ENCODE results near the gene RPS27.
A peak's percentile ranks its signal among the peaks of the same experiment; 100 is the strongest.

The RPS27 gene

GRCh38 chr1:153953859-153954365 is 36.6 kb upstream of the RPS27 start:
- H3K36me3 ChIP-seq (replicated peaks in 1 of 2; ENCODE audit: control insufficient read depth in 2 of 2, insufficient read depth in 2 of 2, low read length in 2 of 2): peaks cover 20 to 57% of the 10 kb centered on the region in 2 donors

GRCh38 chr1:153954826-153955225 is 35.7 kb upstream of the RPS27 start:
- no peak overlapping the region for H3K23ac ChIP-seq (ENCODE audit: low read depth, low read length, poor library complexity)
- no CpG with 5 or more reads among the region's 10 CpGs for WGBS, 2 donors (ENCODE audit: extremely low coverage in 2 of 2, insufficient read length in 2 of 2, insufficient replicate concordance in 1 of 2)
- no peak overlapping the region for H3K4me3 ChIP-seq (ENCODE audit: low read length in 2 of 2)
- no peak for DNase-seq (ENCODE audit: low spot score)
- H3K9me3 ChIP-seq (replicated peaks in 1 of 2; ENCODE audit: control insufficient read depth in 2 of 2, insufficient read depth in 1 of 2, low read depth in 1 of 2, low read length in 2 of 2): no peaks in the 10 kb centered on the region
- H3K27ac ChIP-seq (replicated peaks; ENCODE audit: low read length): no peak overlapping the region
- no peak overlapping the region for H2AK5ac ChIP-seq (ENCODE audit: low read depth, low read length)
- no peak overlapping the region for H3K4me2 ChIP-seq (ENCODE audit: insufficient read depth, low read length, poor library complexity, severe bottlenecking)
- no peak overlapping the region for H3K14ac ChIP-seq (ENCODE audit: low read length)
- H3K4me1 ChIP-seq (ENCODE audit: control insufficient read depth in 2 of 2, insufficient read depth in 1 of 2, low read depth in 1 of 2, low read length in 2 of 2): peaks cover 9 to 13% of the 10 kb centered on the region in 2 donors
- no peak overlapping the region for H4K91ac ChIP-seq (ENCODE audit: low read depth, low read length, poor library complexity)
- H2BK12ac ChIP-seq (ENCODE audit: low read length): no peak overlapping the region
- H3K18ac ChIP-seq (ENCODE audit: low read length): no peak overlapping the region
- H2BK120ac ChIP-seq (ENCODE audit: low read depth, low read length): no peak overlapping the region
- no peak overlapping the region for H2BK5ac ChIP-seq (ENCODE audit: low read length)
- H3K9ac ChIP-seq (ENCODE audit: low read depth, low read length, poor library complexity): no peak overlapping the region
- peaks cover 21 to 58% of the 10 kb centered on the region in 2 donors for H3K36me3 ChIP-seq (replicated peaks in 1 of 2; ENCODE audit: control insufficient read depth in 2 of 2, insufficient read depth in 2 of 2, low read length in 2 of 2)
- H2BK15ac ChIP-seq (ENCODE audit: low read length): no peak overlapping the region
- H4K8ac ChIP-seq (ENCODE audit: low read depth, low read length): no peak overlapping the region
- H2AFZ ChIP-seq (ENCODE audit: low read length): no peak overlapping the region
- no peaks in the 10 kb centered on the region for H3K27me3 ChIP-seq (ENCODE audit: control insufficient read depth in 3 of 3, insufficient read depth in 3 of 3, low read depth in 1 of 3, low read length in 3 of 3)
- H3K79me1 ChIP-seq (ENCODE audit: low read depth, low read length): peaks cover 10% of the 10 kb centered on the region
- no peak overlapping the region for H3K4ac ChIP-seq (ENCODE audit: low read length)

More at GRCh38 chr1:153953859-153954365, 36.6 kb upstream of the RPS27 start:
- Histone ChIP-seq H3K18ac (ENCODE audit: low read length) (no peak overlapping the region), H3K14ac (ENCODE audit: low read length) (no peak overlapping the region), H4K91ac (ENCODE audit: low read depth, low read length, poor library complexity) (no peak overlapping the region), H3K79me1 (ENCODE audit: low read depth, low read length) (peaks cover 10% of the 10 kb centered on the region), H3K4me2 (ENCODE audit: insufficient read depth, low read length, poor library complexity, severe bottlenecking) (no peak overlapping the region), H2BK15ac (ENCODE audit: low read length) (no peak overlapping the region), H3K9ac (ENCODE audit: low read depth, low read length, poor library complexity) (no peak overlapping the region), H3K4ac (ENCODE audit: low read length) (no peak overlapping the region), H2AFZ (ENCODE audit: low read length) (no peak overlapping the region), H4K8ac (ENCODE audit: low read depth, low read length) (no peak overlapping the region), H2BK12ac (ENCODE audit: low read length) (no peak overlapping the region), H3K4me1 (ENCODE audit: control insufficient read depth in 2 of 2, insufficient read depth in 1 of 2, low read depth in 1 of 2, low read length in 2 of 2) (peaks cover 9% of the 10 kb centered on the region in 2 donors), H3K4me3 (ENCODE audit: low read length in 2 of 2) (no peak overlapping the region), H3K23ac (ENCODE audit: low read depth, low read length, poor library complexity) (no peak overlapping the region), H3K9me3 (replicated peaks in 1 of 2; ENCODE audit: control insufficient read depth in 2 of 2, insufficient read depth in 1 of 2, low read depth in 1 of 2, low read length in 2 of 2) (no peaks in the 10 kb centered on the region), H2BK5ac (ENCODE audit: low read length) (no peak overlapping the region), H3K27me3 (ENCODE audit: control insufficient read depth in 3 of 3, insufficient read depth in 3 of 3, low read depth in 1 of 3, low read length in 3 of 3) (no peaks in the 10 kb centered on the region), H2AK5ac (ENCODE audit: low read depth, low read length) (no peak overlapping the region), H3K27ac (replicated peaks; ENCODE audit: low read length) (no peak overlapping the region), H2BK120ac (ENCODE audit: low read depth, low read length) (no peak overlapping the region)
- WGBS, 2 donors (ENCODE audit: extremely low coverage in 2 of 2, insufficient read length in 2 of 2, insufficient replicate concordance in 1 of 2): no CpG with 5 or more reads among the region's 4 CpGs
- no peak for DNase-seq (ENCODE audit: low spot score)

GRCh38 chr1:153956997-153957715 is 33.4 kb upstream of the RPS27 start:
- DNase-seq (ENCODE audit: low spot score): no peak
- H3K9me3 ChIP-seq (replicated peaks in 1 of 2; ENCODE audit: control insufficient read depth in 2 of 2, insufficient read depth in 1 of 2, low read depth in 1 of 2, low read length in 2 of 2): no peaks in the 10 kb centered on the region
- H3K27ac ChIP-seq (replicated peaks; ENCODE audit: low read length): no peak overlapping the region

GRCh38 chr1:153957744-153958110 is 32.8 kb upstream of the RPS27 start:
- H3K4me2 ChIP-seq (ENCODE audit: insufficient read depth, low read length, poor library complexity, severe bottlenecking): peak overlapping the region; percentile 56
- no peak for DNase-seq (ENCODE audit: low spot score)

More at GRCh38 chr1:153956997-153957715, 33.4 kb upstream of the RPS27 start:
- Histone ChIP-seq H3K4ac (ENCODE audit: low read length) (no peak overlapping the region), H3K27me3 (ENCODE audit: control insufficient read depth in 3 of 3, insufficient read depth in 3 of 3, low read depth in 1 of 3, low read length in 3 of 3) (no peaks in the 10 kb centered on the region), H2BK15ac (ENCODE audit: low read length) (no peak overlapping the region), H4K91ac (ENCODE audit: low read depth, low read length, poor library complexity) (no peak overlapping the region), H3K23ac (ENCODE audit: low read depth, low read length, poor library complexity) (no peak overlapping the region), H3K79me1 (ENCODE audit: low read depth, low read length) (peaks cover 14% of the 10 kb centered on the region), H2AFZ (ENCODE audit: low read length) (peak overlapping the region; percentile 90), H4K8ac (ENCODE audit: low read depth, low read length) (no peak overlapping the region), H2AK5ac (ENCODE audit: low read depth, low read length) (no peak overlapping the region), H3K36me3 (replicated peaks in 1 of 2; ENCODE audit: control insufficient read depth in 2 of 2, insufficient read depth in 2 of 2, low read length in 2 of 2) (peaks cover 26 to 57% of the 10 kb centered on the region in 2 donors), H3K4me1 (ENCODE audit: control insufficient read depth in 2 of 2, insufficient read depth in 1 of 2, low read depth in 1 of 2, low read length in 2 of 2) (peaks cover 15 to 19% of the 10 kb centered on the region in 2 donors), H3K4me3 (ENCODE audit: low read length in 2 of 2) (peak overlapping the region; percentile 88 to 97), H3K4me2 (ENCODE audit: insufficient read depth, low read length, poor library complexity, severe bottlenecking) (peak overlapping the region; percentile 56), H3K18ac (ENCODE audit: low read length) (no peak overlapping the region), H2BK120ac (ENCODE audit: low read depth, low read length) (no peak overlapping the region), H2BK12ac (ENCODE audit: low read length) (no peak overlapping the region), H3K14ac (ENCODE audit: low read length) (no peak overlapping the region), H2BK5ac (ENCODE audit: low read length) (no peak overlapping the region), H3K9ac (ENCODE audit: low read depth, low read length, poor library complexity) (peak overlapping the region; percentile 94)
- no CpG with 5 or more reads among the region's 6 CpGs for WGBS, 2 donors (ENCODE audit: extremely low coverage in 2 of 2, insufficient read length in 2 of 2, insufficient replicate concordance in 1 of 2)

More at GRCh38 chr1:153957744-153958110, 32.8 kb upstream of the RPS27 start:
- no peak overlapping the region for H2BK5ac ChIP-seq (ENCODE audit: low read length)
- peak overlapping the region; percentile 90 for H2AFZ ChIP-seq (ENCODE audit: low read length)
- peak overlapping the region; percentile 94 for H3K9ac ChIP-seq (ENCODE audit: low read depth, low read length, poor library complexity)
- H3K23ac ChIP-seq (ENCODE audit: low read depth, low read length, poor library complexity): peak overlapping the region; percentile 95
- no peak overlapping the region for H3K4ac ChIP-seq (ENCODE audit: low read length)
- H3K36me3 ChIP-seq (replicated peaks in 1 of 2; ENCODE audit: control insufficient read depth in 2 of 2, insufficient read depth in 2 of 2, low read length in 2 of 2): peaks cover 20 to 53% of the 10 kb centered on the region in 2 donors
- H3K27me3 ChIP-seq (ENCODE audit: control insufficient read depth in 3 of 3, insufficient read depth in 3 of 3, low read depth in 1 of 3, low read length in 3 of 3): no peaks in the 10 kb centered on the region
- no peak overlapping the region for H2AK5ac ChIP-seq (ENCODE audit: low read depth, low read length)
- H2BK120ac ChIP-seq (ENCODE audit: low read depth, low read length): no peak overlapping the region
- H3K9me3 ChIP-seq (replicated peaks in 1 of 2; ENCODE audit: control insufficient read depth in 2 of 2, insufficient read depth in 1 of 2, low read depth in 1 of 2, low read length in 2 of 2): no peaks in the 10 kb centered on the region
- no peak overlapping the region for H4K8ac ChIP-seq (ENCODE audit: low read depth, low read length)
- no peak overlapping the region for H4K91ac ChIP-seq (ENCODE audit: low read depth, low read length, poor library complexity)
- peak overlapping the region; percentile 97 for H3K18ac ChIP-seq (ENCODE audit: low read length)
- peak overlapping the region; percentile 72 for H3K14ac ChIP-seq (ENCODE audit: low read length)
- peaks cover 21 to 25% of the 10 kb centered on the region in 2 donors for H3K4me1 ChIP-seq (ENCODE audit: control insufficient read depth in 2 of 2, insufficient read depth in 1 of 2, low read depth in 1 of 2, low read length in 2 of 2)
- no CpG with 5 or more reads among the region's 13 CpGs for WGBS, 2 donors (ENCODE audit: extremely low coverage in 2 of 2, insufficient read length in 2 of 2, insufficient replicate concordance in 1 of 2)
- peak overlapping the region; percentile 88 to 97 for H3K4me3 ChIP-seq (ENCODE audit: low read length in 2 of 2)
- H2BK12ac ChIP-seq (ENCODE audit: low read length): no peak overlapping the region
- peaks cover 18% of the 10 kb centered on the region for H3K79me1 ChIP-seq (ENCODE audit: low read depth, low read length)
- H3K27ac ChIP-seq (replicated peaks; ENCODE audit: low read length): peak overlapping the region; percentile 88
- H2BK15ac ChIP-seq (ENCODE audit: low read length): no peak overlapping the region
